SK-N-SH treated with all-trans-retinoic acid at 6 μM for 48 hours (cell line): ENCODE data around the gene SLC41A3.

Experiments
- ATAC-seq: fragments of 200-7000 bp; cut with Tn5 transposase; 3 replicates; pipeline ENCODE4 v1.9.1; 2020; ENCODE audit warnings: mild to moderate bottlenecking, moderate library complexity
- ARNTL ChIP-seq: fragments of 450-650 bp; formaldehyde crosslinking; IDR thresholded peaks from 2 replicates; pipeline ENCODE4 v1.5.0; 2020; ENCODE audit warnings: low read depth, mild to moderate bottlenecking, moderate library complexity, borderline replicate concordance
- BACH2 ChIP-seq: fragments of 250-450 bp; sonication (Bioruptor Pico); IDR thresholded peaks from 2 replicates; pipeline ENCODE4 v1.9.0; 2021; ENCODE audit warnings: mild to moderate bottlenecking, borderline replicate concordance
- CSDC2 ChIP-seq: fragments of 250-450 bp; sonication (Bioruptor Pico); IDR thresholded peaks from 2 replicates; pipeline ENCODE4 v1.5.0; 2020; ENCODE audit warnings: mild to moderate bottlenecking, moderate library complexity
- ESRRG ChIP-seq: fragments of 250-450 bp; sonication (Bioruptor Pico); IDR thresholded peaks from 2 replicates; pipeline ENCODE4 v1.6.1; 2021; ENCODE audit warnings: mild to moderate bottlenecking
- GLIS3 ChIP-seq: fragments of 250-450 bp; sonication (Bioruptor Pico); IDR thresholded peaks from 2 replicates; pipeline ENCODE4 v1.5.0; 2020; ENCODE audit warnings: mild to moderate bottlenecking, moderate library complexity
- ISL1 ChIP-seq: fragments of 250-450 bp; sonication (Bioruptor Pico); IDR thresholded peaks from 2 replicates; pipeline ENCODE4 v2.1.2; 2022; ENCODE audit warnings: mild to moderate bottlenecking, moderate library complexity
- RARB ChIP-seq: fragments of 250-450 bp; sonication (Bioruptor Pico); IDR thresholded peaks from 2 replicates; pipeline ENCODE4 v1.8.0; 2021; ENCODE audit warnings: mild to moderate bottlenecking, moderate library complexity
- SNAI2 ChIP-seq: fragments of 250-450 bp; sonication (Bioruptor Pico); IDR thresholded peaks from 2 replicates; pipeline ENCODE4 v1.5.0; 2020; ENCODE audit warnings: mild to moderate bottlenecking, moderate library complexity
- TCF4 ChIP-seq: fragments of 250-450 bp; sonication (Bioruptor Pico); IDR thresholded peaks from 2 replicates; pipeline ENCODE4 v1.8.0; 2021; ENCODE audit warnings: mild to moderate bottlenecking, moderate library complexity, borderline replicate concordance
- TOX ChIP-seq: fragments of 250-450 bp; sonication (Bioruptor Pico); IDR thresholded peaks from 2 replicates; pipeline ENCODE4 v1.8.0; 2021; ENCODE audit warnings: mild to moderate bottlenecking, moderate library complexity, borderline replicate concordance
- ZC3H10 ChIP-seq: fragments of 250-450 bp; sonication (Bioruptor Pico); IDR thresholded peaks from 2 replicates; pipeline ENCODE4 v1.5.1; 2021; ENCODE audit warnings: mild to moderate bottlenecking, moderate library complexity
- ZFP3 ChIP-seq: fragments of 250-450 bp; sonication (Bioruptor Pico); IDR thresholded peaks from 2 replicates; pipeline ENCODE4 v1.5.0; 2020; ENCODE audit warnings: mild to moderate bottlenecking, moderate library complexity
- ZFP30 ChIP-seq: fragments of 450-650 bp; formaldehyde crosslinking; IDR thresholded peaks from 2 replicates; pipeline ENCODE4 v1.5.0; 2022; ENCODE audit warnings: mild to moderate bottlenecking, moderate library complexity
- ZNF565 ChIP-seq: fragments of 450-650 bp; formaldehyde crosslinking; conservative IDR thresholded peaks from 2 replicates; pipeline ENCODE4 v1.5.0; 2020; ENCODE audit warnings: low read depth, mild to moderate bottlenecking, moderate library complexity
- ZNF8 ChIP-seq: fragments of 450-650 bp; formaldehyde crosslinking; IDR thresholded peaks from 2 replicates; pipeline ENCODE4 v1.5.0; 2020; ENCODE audit warnings: mild to moderate bottlenecking, moderate library complexity
- TF ChIP-seq, protein P1 (sequence below): fragments of 250-450 bp; sonication (Bioruptor Pico); IDR thresholded peaks from 2 replicates; pipeline ENCODE4 v1.8.0; 2021; ENCODE audit warnings: low read depth, mild to moderate bottlenecking, moderate library complexity, borderline replicate concordance
- TF ChIP-seq, protein P2 (sequence below): fragments of 250-450 bp; sonication (Bioruptor Pico); IDR thresholded peaks from 2 replicates; pipeline ENCODE4 v1.5.1; 2021; ENCODE audit warnings: mild to moderate bottlenecking, moderate library complexity
- TF ChIP-seq, protein P3 (sequence below): fragments of 250-450 bp; sonication (Bioruptor Pico); IDR thresholded peaks from 2 replicates; pipeline ENCODE4 v1.5.0; 2020; ENCODE audit warnings: mild to moderate bottlenecking, moderate library complexity

Gene SLC41A3

DNA sequence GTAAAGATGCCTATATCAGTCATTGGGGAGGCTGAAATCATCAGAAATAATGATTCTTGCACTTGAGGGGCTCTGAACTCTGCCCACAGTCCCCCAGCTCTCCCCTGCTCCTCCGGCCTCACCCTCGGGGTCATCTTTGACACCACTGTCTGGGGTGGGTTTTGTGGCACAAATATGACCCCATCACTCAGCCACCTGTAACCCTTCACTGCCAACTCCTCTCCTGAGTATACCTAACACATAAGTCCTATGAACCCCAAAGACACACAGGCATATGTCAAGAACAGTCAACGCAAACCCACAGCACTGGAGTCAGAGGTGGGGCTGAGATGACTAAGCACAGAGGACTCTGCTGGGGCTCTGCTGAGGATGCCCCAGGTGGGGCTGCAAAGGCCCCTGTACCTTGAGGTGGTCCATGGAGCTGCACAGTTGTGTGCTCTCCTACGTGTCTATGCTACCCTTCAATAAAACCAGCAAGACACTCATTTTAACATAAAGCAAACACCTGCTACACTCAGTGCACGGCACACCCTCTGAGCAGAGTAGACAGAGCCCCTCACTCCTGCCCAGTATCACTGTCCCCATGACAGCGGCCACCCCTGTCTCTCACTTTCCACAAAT is 29.9 kb downstream of the SLC41A3 start:
- no peak for ATAC-seq
- no peak for TF ChIP-seq ZNF565 (CRISPR knock-in tag)

DNA sequence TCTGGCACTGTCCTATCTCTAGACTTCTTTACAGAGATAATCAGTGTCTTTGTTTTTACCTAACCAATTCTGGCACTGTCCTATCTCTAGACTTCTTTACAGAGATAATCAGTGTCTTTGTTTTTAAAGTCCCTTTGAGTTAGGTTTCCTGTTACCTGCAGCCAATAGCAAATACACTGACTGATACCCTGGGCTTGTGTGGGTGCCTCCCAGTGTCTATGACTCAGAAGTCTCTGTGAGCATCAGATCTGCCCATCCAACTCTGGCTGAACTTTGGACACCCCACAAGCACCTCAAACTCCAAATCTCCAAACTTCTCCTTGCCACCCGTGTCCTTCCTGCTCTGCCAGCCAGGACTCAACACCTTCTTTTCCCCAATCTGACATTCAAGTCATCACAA is 30.4 kb downstream of the SLC41A3 start:
- peak; percentile 35; the same call in 1 of the 3 replicates for ATAC-seq
- TF ChIP-seq TOX: no peak
- TF ChIP-seq ZFP3 (CRISPR knock-in tag): no peak
- TF ChIP-seq, protein P1, sequence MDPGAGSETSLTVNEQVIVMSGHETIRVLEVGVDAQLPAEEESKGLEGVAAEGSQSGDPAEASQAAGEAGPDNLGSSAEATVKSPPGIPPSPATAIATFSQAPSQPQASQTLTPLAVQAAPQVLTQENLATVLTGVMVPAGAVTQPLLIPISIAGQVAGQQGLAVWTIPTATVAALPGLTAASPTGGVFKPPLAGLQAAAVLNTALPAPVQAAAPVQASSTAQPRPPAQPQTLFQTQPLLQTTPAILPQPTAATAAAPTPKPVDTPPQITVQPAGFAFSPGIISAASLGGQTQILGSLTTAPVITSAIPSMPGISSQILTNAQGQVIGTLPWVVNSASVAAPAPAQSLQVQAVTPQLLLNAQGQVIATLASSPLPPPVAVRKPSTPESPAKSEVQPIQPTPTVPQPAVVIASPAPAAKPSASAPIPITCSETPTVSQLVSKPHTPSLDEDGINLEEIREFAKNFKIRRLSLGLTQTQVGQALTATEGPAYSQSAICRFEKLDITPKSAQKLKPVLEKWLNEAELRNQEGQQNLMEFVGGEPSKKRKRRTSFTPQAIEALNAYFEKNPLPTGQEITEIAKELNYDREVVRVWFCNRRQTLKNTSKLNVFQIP (CRISPR knock-in tag): no peak
- TF ChIP-seq, protein P2, sequence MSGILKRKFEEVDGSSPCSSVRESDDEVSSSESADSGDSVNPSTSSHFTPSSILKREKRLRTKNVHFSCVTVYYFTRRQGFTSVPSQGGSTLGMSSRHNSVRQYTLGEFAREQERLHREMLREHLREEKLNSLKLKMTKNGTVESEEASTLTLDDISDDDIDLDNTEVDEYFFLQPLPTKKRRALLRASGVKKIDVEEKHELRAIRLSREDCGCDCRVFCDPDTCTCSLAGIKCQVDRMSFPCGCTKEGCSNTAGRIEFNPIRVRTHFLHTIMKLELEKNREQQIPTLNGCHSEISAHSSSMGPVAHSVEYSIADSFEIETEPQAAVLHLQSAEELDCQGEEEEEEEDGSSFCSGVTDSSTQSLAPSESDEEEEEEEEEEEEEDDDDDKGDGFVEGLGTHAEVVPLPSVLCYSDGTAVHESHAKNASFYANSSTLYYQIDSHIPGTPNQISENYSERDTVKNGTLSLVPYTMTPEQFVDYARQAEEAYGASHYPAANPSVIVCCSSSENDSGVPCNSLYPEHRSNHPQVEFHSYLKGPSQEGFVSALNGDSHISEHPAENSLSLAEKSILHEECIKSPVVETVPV (CRISPR knock-in tag): no peak
- TF ChIP-seq, protein P3, sequence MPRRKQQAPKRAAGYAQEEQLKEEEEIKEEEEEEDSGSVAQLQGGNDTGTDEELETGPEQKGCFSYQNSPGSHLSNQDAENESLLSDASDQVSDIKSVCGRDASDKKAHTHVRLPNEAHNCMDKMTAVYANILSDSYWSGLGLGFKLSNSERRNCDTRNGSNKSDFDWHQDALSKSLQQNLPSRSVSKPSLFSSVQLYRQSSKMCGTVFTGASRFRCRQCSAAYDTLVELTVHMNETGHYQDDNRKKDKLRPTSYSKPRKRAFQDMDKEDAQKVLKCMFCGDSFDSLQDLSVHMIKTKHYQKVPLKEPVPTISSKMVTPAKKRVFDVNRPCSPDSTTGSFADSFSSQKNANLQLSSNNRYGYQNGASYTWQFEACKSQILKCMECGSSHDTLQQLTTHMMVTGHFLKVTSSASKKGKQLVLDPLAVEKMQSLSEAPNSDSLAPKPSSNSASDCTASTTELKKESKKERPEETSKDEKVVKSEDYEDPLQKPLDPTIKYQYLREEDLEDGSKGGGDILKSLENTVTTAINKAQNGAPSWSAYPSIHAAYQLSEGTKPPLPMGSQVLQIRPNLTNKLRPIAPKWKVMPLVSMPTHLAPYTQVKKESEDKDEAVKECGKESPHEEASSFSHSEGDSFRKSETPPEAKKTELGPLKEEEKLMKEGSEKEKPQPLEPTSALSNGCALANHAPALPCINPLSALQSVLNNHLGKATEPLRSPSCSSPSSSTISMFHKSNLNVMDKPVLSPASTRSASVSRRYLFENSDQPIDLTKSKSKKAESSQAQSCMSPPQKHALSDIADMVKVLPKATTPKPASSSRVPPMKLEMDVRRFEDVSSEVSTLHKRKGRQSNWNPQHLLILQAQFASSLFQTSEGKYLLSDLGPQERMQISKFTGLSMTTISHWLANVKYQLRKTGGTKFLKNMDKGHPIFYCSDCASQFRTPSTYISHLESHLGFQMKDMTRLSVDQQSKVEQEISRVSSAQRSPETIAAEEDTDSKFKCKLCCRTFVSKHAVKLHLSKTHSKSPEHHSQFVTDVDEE (CRISPR knock-in tag): no peak
- no peak for TF ChIP-seq SNAI2
- no peak for TF ChIP-seq TCF4 (CRISPR knock-in tag)
- no peak for TF ChIP-seq ZC3H10 (CRISPR knock-in tag)
- TF ChIP-seq ARNTL (CRISPR knock-in tag): no peak
- TF ChIP-seq CSDC2 (CRISPR knock-in tag): no peak
- no peak for TF ChIP-seq BACH2 (CRISPR knock-in tag)
- TF ChIP-seq ZFP30 (CRISPR knock-in tag): no peak

DNA sequence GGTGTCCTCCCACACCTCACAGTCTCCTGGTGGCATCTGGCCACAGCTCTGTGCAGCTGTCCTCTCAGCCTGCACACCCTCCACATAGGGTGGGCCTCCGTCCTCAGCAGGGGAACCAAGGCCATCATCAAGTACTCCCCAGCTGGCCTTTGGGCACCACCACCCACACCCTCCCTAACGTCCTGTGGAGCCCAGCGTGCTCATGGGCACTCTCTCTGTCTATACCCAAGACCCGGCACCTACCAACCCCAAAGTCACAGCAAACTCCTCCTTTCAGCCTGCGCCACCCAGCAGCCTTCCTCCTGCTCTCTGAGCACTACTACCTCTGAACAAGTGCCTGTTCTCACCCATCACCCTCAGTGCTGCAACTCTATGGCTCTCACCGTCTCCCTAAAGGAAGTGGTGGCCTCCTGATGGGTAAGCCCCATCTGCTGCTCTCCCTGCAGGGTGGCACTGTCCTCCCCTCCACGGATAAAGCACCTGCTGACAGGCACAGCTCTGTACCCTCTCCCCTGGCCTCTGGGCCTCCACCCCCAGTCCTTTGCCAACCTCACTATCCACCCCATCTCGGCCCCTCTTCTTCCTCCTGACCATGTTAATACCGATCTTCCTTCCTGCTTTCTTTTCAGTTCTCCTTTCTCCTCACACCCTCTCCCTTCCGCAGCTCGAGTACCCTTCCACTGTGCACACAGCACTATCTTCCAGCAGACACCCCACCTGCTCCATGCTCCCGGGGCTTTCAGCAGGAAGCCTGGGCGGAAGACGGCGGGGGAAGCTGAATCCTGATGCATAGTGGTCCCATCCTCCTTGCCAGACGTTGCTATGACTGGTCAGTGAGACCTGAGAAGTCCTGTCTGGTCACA is 31.5 kb downstream of the SLC41A3 start:
- ATAC-seq: no peak
- TF ChIP-seq GLIS3 (no peak), ISL1 (CRISPR knock-in tag) (no peak), SNAI2 (no peak), ZFP3 (CRISPR knock-in tag) (no peak), ZNF8 (CRISPR knock-in tag) (no peak), ZNF565 (CRISPR knock-in tag) (no peak), RARB (CRISPR knock-in tag) (no peak), ARNTL (CRISPR knock-in tag) (no peak), ESRRG (CRISPR knock-in tag) (no peak)
- TF ChIP-seq, protein P2 (CRISPR knock-in tag): no peak
- TF ChIP-seq, protein P3 (CRISPR knock-in tag): no peak
- TF ChIP-seq, all 23 proteins: peak for 0
